ENCODE data around the gene DLG3.

GRCh38 chrX:70402721-70403120 lies 41.9 kb upstream of the DLG3 start:
- TF ChIP-seq CTCF (IDR thresholded peaks at IDR 0.05; ENCODE audit: low read length) (no peak), EZH2 (IDR thresholded peaks at IDR 0.05; ENCODE audit: borderline replicate concordance, low read length) (no peak)
